HAP-1 (cell line): ENCODE results near the gene DDX50.
"Not testable (repeated sequence)": the region's sequence is repeated elsewhere in the genome, so short reads cannot be mapped to it uniquely, and the experiment has no call there.

Experiments
- DNase-seq, 2 experiments: peaks; one replicate each; pipeline ENCODE4 v3.0.0-alpha.2; 2016 to 2020; ENCODE audit warnings: low spot score in 2 of 2
- H3K27me3 ChIP-seq: fragments of 250-450 bp; sonication (Bioruptor Pico); 2 replicates; pipeline ENCODE4 v1.5.1; 2020; ENCODE audit warnings: low read depth, mild to moderate bottlenecking, moderate library complexity
- H3K36me3 ChIP-seq: fragments of 250-450 bp; sonication (Bioruptor Pico); replicated peaks from 2 replicates; pipeline ENCODE4 v1.5.1; 2020; ENCODE audit warnings: mild to moderate bottlenecking
- H3K4me1 ChIP-seq: fragments of 250-450 bp; sonication (Bioruptor Pico); 2 replicates; pipeline ENCODE4 v1.5.1; 2020; ENCODE audit warnings: mild to moderate bottlenecking
- H3K4me3 ChIP-seq: fragments of 250-450 bp; sonication (Bioruptor Pico); 2 replicates; pipeline ENCODE4 v1.5.1; 2020; ENCODE audit warnings: mild to moderate bottlenecking, moderate library complexity
- H3K9me3 ChIP-seq: fragments of 250-450 bp; sonication (Bioruptor Pico); 2 replicates; pipeline ENCODE4 v1.5.1; 2020; ENCODE audit warnings: mild to moderate bottlenecking, moderate library complexity
- in situ Hi-C: fragments of 300-500 bp; cut with MboI; formaldehyde crosslinking; loops from 3 replicates; pipeline ENCODE4 v1.14.3; 2020; ENCODE audit warnings: low sequenced_read_pairs, inconsistent platforms, mixed read lengths

DDX50 gene, protein sequence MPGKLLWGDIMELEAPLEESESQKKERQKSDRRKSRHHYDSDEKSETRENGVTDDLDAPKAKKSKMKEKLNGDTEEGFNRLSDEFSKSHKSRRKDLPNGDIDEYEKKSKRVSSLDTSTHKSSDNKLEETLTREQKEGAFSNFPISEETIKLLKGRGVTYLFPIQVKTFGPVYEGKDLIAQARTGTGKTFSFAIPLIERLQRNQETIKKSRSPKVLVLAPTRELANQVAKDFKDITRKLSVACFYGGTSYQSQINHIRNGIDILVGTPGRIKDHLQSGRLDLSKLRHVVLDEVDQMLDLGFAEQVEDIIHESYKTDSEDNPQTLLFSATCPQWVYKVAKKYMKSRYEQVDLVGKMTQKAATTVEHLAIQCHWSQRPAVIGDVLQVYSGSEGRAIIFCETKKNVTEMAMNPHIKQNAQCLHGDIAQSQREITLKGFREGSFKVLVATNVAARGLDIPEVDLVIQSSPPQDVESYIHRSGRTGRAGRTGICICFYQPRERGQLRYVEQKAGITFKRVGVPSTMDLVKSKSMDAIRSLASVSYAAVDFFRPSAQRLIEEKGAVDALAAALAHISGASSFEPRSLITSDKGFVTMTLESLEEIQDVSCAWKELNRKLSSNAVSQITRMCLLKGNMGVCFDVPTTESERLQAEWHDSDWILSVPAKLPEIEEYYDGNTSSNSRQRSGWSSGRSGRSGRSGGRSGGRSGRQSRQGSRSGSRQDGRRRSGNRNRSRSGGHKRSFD

DNA sequence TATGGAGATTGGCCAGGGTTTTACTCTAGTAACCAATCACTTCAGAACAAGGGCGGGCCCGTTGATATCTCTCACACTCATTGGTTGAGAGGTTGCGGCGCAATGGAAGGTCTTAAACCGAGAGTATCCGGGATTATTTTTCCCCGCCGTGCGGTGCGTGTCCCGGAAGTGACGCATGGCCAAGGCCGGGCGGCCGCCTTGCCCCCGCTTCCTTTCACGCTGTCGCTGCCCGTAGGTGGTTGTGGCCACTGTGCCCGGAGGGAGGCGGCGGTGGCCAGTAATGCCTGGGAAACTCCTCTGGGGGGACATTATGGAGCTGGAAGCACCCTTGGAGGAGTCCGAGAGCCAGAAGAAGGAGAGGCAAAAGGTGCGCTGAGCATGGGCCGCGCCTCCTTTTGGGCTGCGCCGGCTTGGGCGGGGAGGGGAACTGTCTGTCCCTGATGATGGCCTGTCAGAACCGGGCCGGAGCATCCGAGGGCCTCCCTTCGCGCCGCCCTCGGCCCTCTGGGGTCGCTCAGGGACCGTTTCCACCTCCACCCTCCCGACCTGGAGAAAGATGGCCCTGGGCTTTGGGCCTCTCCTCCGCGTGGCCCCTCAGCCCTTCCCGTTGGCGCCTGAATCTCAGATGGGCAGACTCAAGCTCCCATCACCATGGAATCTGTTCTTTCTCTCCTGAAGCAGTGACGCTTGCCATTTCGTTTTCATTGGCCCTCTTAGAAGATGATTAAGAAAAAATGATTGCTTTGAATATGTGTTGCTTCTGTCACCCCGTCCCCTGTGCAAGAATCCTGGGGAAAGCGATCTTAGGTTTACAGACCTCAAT is at the start of gene DDX50:
Gene DDX50 (plus strand): TSS at position 211 of the 823 bp plus-strand sequence. CDS start 70 bp downstream, at position 281.
- peak; percentile 97 to 100 for DNase-seq
- H3K9me3 ChIP-seq: no peaks in the 10 kb centered on the region
- peaks cover 12% of the 10 kb centered on the region for H3K4me1 ChIP-seq
- H3K4me3 ChIP-seq: peak within 1 kb of the TSS; percentile 80
- H3K27me3 ChIP-seq: no peaks in the 10 kb centered on the region
- peaks cover 12% of the 10 kb centered on the region; the same call in 1 of the 2 replicates for H3K36me3 ChIP-seq
- in situ Hi-C loops: no loop called here

DNA sequence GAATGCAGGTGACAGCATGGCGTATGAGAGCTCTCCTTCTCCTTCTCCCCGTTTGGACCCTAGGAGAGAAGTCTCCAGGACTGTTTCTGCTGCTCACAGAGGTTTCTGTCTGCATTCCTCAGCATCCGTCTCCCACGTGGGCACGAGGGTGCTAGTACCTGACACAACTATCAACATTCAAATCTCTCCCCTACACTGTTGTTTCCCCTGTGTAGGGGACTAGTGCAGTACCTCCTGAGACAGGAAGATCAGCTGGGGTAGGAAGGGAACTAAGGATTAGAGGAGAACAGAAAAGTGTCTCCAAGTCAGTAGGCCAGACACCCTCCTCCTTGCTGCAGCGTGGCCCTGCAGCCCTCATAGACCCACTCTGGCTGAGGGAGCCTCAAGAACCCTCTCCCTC is 44.8 kb upstream of the DDX50 start:
- H3K9me3 ChIP-seq: peaks cover 5% of the 10 kb centered on the region
- DNase-seq: no peak
- no peaks in the 10 kb centered on the region for H3K36me3 ChIP-seq
- H3K4me1 ChIP-seq: no peaks in the 10 kb centered on the region
- H3K4me3 ChIP-seq: no peak overlapping the region
- in situ Hi-C loops: no loop called here
- H3K27me3 ChIP-seq: no peaks in the 10 kb centered on the region

DNA sequence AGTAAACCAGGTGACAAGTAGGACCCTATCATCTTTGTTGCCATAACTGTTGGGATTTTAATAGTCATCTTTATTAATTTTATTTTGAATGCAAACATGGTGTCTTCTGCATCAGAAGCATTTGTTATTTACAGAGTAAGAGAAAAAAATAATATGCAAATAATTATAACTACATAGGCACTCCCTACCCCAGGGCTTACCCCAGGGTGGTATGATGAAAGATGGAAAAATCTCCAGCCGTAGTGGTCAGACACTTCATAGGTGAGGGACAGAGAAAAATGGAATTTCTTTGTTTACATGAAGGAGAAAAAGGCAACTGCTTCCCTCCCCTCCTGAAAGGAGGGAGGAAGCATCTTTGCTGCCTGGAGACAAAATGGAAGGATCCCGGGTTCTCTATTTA is 44.1 kb upstream of the DDX50 start:
- in situ Hi-C loops: no loop called here
- Histone ChIP-seq H3K36me3 (no peaks in the 10 kb centered on the region), H3K4me3 (no peak overlapping the region), H3K4me1 (no peaks in the 10 kb centered on the region), H3K9me3 (peaks cover 5% of the 10 kb centered on the region), H3K27me3 (no peaks in the 10 kb centered on the region)
- no peak for DNase-seq

DNA sequence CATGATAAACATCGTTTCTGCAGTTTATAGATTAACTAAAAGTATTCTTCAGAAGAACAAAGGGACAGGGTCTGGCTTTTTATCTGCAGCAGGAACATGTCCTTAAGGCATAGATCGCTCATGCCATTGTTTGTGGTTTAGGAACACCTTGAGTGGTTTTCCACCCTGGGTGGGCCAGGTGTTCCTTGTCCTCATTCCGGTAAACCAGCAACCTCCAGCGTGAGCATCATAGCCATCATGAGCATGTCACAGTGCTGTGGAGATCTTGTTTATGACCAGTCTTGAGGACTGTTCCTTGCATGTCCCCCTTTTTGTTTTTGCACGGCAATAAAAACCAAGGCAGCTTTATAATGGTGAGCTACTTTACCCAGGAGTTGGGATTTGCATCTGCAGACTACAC is 39.9 kb upstream of the DDX50 start:
- no peaks in the 10 kb centered on the region for H3K36me3 ChIP-seq
- H3K27me3 ChIP-seq: no peaks in the 10 kb centered on the region
- H3K9me3 ChIP-seq: peaks cover 5% of the 10 kb centered on the region
- no peaks in the 10 kb centered on the region for H3K4me1 ChIP-seq
- H3K4me3 ChIP-seq: no peak overlapping the region
- in situ Hi-C loops: no loop called here
- DNase-seq: no peak

DNA sequence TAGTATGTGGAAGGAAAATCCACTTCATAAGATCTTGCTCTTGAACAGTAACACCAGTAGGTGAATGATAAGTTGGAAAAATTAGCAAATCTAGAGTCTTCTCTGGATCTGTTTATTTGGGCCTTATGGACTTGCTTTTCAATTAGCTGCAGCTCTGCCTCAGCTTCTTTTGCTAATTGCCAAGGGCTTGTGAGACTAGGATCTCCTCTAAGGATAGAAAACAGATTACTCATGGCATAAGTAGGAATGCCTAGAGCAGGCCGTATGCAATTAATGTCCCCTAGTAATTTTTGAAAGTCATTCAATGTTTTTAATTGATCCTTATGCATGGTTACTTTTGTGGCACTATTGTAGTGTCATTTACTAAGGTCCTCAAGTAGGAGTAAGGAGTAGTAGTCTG is 36.5 kb upstream of the DDX50 start:
- Histone ChIP-seq H3K4me3 (no peak overlapping the region), H3K27me3 (no peaks in the 10 kb centered on the region), H3K36me3 (no peaks in the 10 kb centered on the region), H3K9me3 (peaks cover 9% of the 10 kb centered on the region), H3K4me1 (no peaks in the 10 kb centered on the region)
- in situ Hi-C loops: no loop called here
- no peak for DNase-seq

DNA sequence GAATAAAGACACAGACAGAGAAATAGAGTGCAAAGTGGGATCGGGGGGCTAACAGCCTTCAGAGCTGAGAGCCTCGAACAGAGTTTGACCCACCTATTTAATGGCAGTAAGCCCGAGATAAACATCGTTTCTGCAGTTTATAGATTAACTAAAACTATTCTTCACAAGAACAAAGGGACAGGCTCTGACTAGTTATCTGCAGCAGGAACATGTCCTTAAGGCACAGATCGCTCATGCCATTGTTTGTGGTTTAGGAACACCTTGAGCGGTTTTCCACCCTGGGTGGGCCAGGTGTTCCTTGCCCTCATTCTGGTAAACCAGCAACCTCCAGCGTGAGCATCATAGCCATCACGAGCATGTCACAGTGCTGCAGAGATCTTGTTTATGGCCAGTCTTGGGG is 32.9 kb upstream of the DDX50 start:
- H3K4me1 ChIP-seq: peaks cover 21% of the 10 kb centered on the region
- in situ Hi-C loops: not testable (repeated sequence)

DNA sequence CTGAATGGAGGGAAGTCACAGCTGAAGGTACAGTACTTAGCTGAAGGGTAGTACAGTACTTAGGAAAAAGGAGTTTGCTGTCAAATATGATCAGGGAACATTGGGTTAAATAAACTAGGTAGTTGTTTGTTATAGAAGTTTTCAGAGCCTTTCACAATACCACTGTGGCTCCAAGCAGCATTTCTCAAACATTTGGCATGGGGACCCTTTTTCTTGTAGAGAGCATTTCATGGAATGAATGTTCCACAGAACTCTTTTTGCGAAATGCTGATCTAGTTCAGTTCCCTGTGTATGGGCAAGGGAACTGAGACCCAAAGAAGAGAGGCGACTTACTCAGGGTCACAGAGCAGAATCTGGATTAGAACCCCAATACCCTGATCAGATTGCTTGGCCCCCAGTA is 31.5 kb upstream of the DDX50 start:
- no peaks in the 10 kb centered on the region for H3K27me3 ChIP-seq
- no peak overlapping the region for H3K4me3 ChIP-seq
- no peak for DNase-seq
- in situ Hi-C loops: no loop called here
- H3K9me3 ChIP-seq: 0 out of 2 replicates have a peak, but pooled peaks cover 4% of the 10 kb centered on the region
- H3K4me1 ChIP-seq: peaks cover 21% of the 10 kb centered on the region
- no peaks in the 10 kb centered on the region for H3K36me3 ChIP-seq

More for the DNA sequence above, 32.9 kb upstream of the DDX50 start:
- not testable (repeated sequence) for H3K4me3 ChIP-seq, H3K36me3 ChIP-seq, H3K27me3 ChIP-seq, H3K9me3 ChIP-seq, DNase-seq

DNA sequence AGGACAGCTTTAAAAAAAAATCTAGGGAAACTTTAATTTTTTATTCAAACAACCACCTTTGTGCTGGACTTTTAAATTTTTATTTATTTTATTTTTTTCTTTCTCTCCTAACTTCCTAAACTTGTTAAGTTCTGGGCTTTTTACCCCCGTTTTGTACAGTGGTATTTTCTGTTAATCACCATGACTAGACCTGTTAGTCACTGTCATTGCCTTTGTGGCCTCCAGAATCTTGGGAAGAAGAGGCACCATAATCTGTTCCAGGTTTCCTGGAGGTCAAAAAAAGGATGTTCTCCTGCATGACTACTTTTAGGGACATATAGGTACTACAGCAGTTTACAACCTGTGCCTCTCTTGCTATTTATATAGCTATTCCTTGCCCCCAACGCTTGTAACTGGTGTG is 31.1 kb upstream of the DDX50 start:
- H3K4me3 ChIP-seq: no peak overlapping the region
- 0 out of 2 replicates have a peak, but pooled peaks cover 4% of the 10 kb centered on the region for H3K9me3 ChIP-seq
- H3K4me1 ChIP-seq: peaks cover 21% of the 10 kb centered on the region
- no peak for DNase-seq
- in situ Hi-C loops: no loop called here
- H3K36me3 ChIP-seq: no peaks in the 10 kb centered on the region
- no peaks in the 10 kb centered on the region for H3K27me3 ChIP-seq

DNA sequence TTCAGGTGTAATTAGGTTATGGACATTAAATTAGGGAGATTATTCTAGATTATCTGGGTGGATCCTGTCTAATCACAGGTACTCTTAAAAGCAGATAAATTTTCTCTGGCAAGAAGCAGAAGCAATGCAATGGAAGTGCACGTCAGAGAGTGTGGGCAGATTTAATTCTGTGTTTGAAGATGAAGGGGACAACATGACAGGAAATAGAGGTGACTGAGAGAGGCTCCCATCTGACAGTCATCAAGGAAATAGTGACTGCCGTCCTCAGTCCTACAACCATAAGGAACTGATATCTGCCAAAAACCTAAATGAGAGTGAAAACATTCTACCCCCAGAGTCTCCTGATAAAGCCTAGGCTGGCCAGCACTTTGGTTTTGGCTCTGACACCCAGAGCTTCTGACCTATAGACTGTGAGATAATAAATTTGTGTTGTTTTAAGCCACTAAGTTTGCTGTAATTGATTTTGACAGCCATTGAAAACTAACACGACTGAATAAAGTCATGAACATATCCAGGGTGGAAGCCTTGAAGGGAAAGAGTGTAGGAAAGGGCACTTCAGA is 30.5 kb upstream of the DDX50 start:
- H3K4me3 ChIP-seq: no peak overlapping the region
- 0 out of 2 replicates have a peak, but pooled peaks cover 4% of the 10 kb centered on the region for H3K9me3 ChIP-seq
- in situ Hi-C loops: no loop called here
- H3K36me3 ChIP-seq: no peaks in the 10 kb centered on the region
- no peak for DNase-seq
- no peaks in the 10 kb centered on the region for H3K27me3 ChIP-seq
- H3K4me1 ChIP-seq: peaks cover 21% of the 10 kb centered on the region

DNA sequence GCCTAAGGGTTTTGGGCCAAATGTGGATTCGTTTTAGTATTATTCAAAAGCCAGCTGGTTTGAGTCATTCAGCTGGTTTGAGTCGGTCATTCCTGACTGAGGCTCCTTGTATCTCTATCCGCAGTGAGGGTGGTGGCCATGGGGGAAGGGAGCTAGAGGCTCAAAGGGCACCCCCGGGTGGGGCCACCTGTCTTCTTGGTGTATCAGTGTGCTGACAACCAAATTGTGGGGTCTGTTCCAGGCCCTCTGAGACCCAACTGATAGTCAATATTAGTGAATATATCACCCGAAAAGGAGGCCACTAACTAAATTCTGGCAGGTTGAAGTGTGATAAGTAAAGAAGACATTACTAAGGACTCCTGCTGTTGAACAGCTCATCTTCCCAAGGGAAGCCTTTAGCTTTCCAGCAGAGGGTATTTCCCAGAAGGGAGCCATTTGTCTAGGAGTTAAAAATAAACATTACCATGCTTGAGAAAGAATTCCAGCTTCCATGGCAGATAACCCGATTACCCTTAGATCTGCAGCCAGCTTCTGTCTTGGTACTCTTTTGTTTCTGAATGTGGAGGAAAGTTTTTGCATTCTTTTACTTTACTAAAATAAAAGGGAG is 29.9 kb upstream of the DDX50 start:
- in situ Hi-C loops: no loop called here
- Histone ChIP-seq H3K36me3 (no peaks in the 10 kb centered on the region), H3K4me1 (peaks cover 21% of the 10 kb centered on the region), H3K9me3 (0 out of 2 replicates have a peak, but pooled peaks cover 4% of the 10 kb centered on the region), H3K4me3 (no peak overlapping the region), H3K27me3 (no peaks in the 10 kb centered on the region)
- peak; percentile 49 to 91 for DNase-seq

DNA sequence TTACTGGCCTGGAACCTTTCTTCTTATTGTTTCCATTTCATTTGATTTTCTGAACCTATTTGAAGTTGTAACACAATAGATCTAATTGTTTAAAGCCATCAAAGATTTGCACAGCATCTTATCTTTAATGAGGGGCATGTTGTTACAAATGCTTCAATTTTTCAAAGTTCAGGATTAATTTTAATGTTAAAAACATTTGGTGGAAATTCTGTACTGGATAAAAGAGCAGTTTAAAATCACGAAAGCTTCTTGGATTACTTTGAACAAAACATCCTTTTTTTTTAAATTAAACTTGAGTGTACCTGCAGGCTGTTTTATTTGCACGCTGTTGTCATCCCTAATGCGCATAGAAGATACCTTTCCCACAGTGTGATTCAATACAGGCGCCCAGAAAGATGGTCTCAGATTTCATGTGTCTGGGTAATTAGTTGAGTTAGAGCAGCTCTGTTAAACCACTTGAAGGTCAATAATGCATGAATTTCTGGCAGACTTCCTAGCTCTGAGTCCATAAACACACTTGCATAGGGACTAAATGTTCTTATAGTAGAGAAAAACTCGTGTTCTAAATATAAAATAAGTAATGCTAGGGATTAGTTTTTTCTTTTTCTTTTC is 29.3 kb upstream of the DDX50 start:
- H3K36me3 ChIP-seq: no peaks in the 10 kb centered on the region
- H3K4me3 ChIP-seq: no peak overlapping the region
- in situ Hi-C loops: no loop called here
- DNase-seq: peak; percentile 71 to 90
- H3K4me1 ChIP-seq: peaks cover 26% of the 10 kb centered on the region
- 0 out of 2 replicates have a peak, but pooled peaks cover 4% of the 10 kb centered on the region for H3K9me3 ChIP-seq
- no peaks in the 10 kb centered on the region for H3K27me3 ChIP-seq

DNA sequence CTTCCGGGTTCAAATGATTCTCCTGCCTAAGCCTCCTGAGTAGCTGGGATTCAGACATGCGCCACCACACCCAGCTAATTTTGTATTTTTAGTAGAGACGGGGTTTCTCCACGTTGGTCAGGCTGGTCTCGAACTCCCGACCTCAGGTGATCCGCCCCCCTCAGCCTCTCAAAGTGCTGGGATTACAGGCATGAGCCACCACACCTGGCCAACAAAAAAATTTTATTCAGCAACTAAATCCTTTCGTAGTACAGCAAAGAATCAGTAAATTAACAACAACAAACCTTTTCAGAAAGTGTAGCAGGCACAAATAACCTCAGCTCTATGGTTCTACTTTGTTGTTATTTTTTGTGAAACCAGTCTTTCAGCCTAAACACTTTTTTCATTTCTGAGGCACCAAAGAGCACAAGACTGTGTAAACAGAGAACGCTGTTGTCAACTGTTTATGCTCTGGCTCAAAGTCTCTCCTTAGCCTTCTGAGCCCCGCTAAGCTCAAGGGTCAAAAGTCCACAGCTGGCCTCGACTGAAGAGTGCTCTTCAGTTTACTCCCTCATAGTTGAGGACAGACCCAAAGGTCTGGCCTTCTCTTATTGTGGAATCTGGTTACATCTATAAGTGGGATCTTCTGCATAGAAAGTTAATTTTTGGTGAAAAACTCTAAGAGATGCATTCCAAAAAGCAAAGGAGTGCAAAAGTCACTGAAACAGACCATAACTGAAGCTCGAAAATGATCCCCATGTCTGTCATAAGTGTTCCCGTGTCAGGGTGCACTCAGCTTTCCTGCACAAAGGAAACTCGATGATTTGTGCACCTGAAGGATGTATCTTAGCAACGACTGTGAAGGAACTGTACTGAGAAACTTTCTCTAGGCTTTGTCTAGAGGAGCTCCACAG is 24.6 kb upstream of the DDX50 start:
- no peaks in the 10 kb centered on the region for H3K36me3 ChIP-seq
- no peak overlapping the region for H3K4me3 ChIP-seq
- no peak for DNase-seq
- H3K9me3 ChIP-seq: no peaks in the 10 kb centered on the region
- H3K27me3 ChIP-seq: no peaks in the 10 kb centered on the region
- H3K4me1 ChIP-seq: peaks cover 30% of the 10 kb centered on the region
- in situ Hi-C loops: no loop called here
